PC-3 (cell line): ENCODE data around the gene LFNG.

ENCODE experiments used
- CTCF ChIP-seq: fragments of 300-600 bp; sonication (generic); conservative IDR thresholded peaks from 2 replicates; pipeline ENCODE4 v1.5.1; 2017; ENCODE audit warnings: antibody characterized with exemption, low read depth, mild to moderate bottlenecking, low read length
- EZH2 ChIP-seq: fragments of 300-600 bp; sonication (generic); IDR thresholded peaks from one replicate; pipeline ENCODE4 v1.6.1; 2017; ENCODE audit warnings: antibody characterized with exemption, mild to moderate bottlenecking, low read length; ENCODE audit not compliant: unreplicated experiment
- EZH2phosphoT487 ChIP-seq: fragments of 300-600 bp; sonication (generic); IDR thresholded peaks from 2 replicates; pipeline ENCODE4 v1.6.1; 2018; ENCODE audit warnings: mild to moderate bottlenecking, antibody characterized with exemption, low read length, borderline replicate concordance

- TF ChIP-seq EZH2: no peak
- TF ChIP-seq CTCF: no peak
- no peak for TF ChIP-seq EZH2phosphoT487
These were observed 50.4 kb downstream of the LFNG start for GRCh38 chr7:2570021-2570420.
